ENCODE results near the gene CMSS1. TPM values are rescaled to one million over a fixed set of nuclear protein-coding genes. Genes with fewer than 3 reads are reported as not detected.

Gene CMSS1
- total RNA-seq, 1 experiment from 2014 or later: 70.6 TPM

DNA sequence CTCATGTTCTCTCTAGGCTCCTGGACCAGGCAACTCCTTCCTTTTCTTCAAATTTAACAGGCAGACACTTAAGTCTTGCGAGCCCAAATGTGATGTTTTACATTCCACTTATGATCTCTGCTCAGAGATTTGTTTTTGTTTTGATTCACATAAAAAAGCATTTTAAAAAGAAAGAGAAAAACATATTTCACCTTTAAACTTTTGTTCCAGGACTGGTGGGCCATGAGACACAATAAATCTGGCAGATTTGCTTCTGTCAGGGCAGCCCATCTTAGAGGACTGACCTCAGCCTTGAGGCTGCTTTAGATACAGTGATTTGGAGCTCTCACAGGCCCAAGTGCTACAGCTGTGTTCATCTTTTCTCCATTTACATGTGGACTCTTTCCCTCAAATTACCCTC lies 52.0 kb downstream of the CMSS1 start:
- H3K9me3 Mint-ChIP-seq: no peaks in the 10 kb centered on the region
- H3K4me1 Mint-ChIP-seq: peaks cover 30% of the 10 kb centered on the region
- TF ChIP-seq NR2C2 (CRISPR knock-in tag; IDR thresholded peaks at IDR 0.05) (no peak), ZBTB21 (CRISPR knock-in tag; IDR thresholded peaks at IDR 0.05; ENCODE audit: borderline replicate concordance) (no peak), NR3C1 (CRISPR knock-in tag; conservative IDR thresholded peaks at IDR 0.05; ENCODE audit: low read depth) (no peak), NFYB (CRISPR knock-in tag; conservative IDR thresholded peaks at IDR 0.05; ENCODE audit: low read depth) (no peak), FOXK1 (CRISPR knock-in tag; IDR thresholded peaks at IDR 0.05) (no peak), GTF2I (CRISPR knock-in tag; conservative IDR thresholded peaks at IDR 0.05) (no peak), ZNF423 (CRISPR knock-in tag; IDR thresholded peaks at IDR 0.05) (no peak)
- TF ChIP-seq, protein P1, sequence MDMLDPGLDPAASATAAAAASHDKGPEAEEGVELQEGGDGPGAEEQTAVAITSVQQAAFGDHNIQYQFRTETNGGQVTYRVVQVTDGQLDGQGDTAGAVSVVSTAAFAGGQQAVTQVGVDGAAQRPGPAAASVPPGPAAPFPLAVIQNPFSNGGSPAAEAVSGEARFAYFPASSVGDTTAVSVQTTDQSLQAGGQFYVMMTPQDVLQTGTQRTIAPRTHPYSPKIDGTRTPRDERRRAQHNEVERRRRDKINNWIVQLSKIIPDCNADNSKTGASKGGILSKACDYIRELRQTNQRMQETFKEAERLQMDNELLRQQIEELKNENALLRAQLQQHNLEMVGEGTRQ (CRISPR knock-in tag; IDR thresholded peaks at IDR 0.05): no peak
- TF ChIP-seq, protein P2, sequence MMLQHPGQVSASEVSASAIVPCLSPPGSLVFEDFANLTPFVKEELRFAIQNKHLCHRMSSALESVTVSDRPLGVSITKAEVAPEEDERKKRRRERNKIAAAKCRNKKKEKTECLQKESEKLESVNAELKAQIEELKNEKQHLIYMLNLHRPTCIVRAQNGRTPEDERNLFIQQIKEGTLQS (CRISPR knock-in tag; conservative IDR thresholded peaks at IDR 0.05): no peak
- TF ChIP-seq, protein P3, sequence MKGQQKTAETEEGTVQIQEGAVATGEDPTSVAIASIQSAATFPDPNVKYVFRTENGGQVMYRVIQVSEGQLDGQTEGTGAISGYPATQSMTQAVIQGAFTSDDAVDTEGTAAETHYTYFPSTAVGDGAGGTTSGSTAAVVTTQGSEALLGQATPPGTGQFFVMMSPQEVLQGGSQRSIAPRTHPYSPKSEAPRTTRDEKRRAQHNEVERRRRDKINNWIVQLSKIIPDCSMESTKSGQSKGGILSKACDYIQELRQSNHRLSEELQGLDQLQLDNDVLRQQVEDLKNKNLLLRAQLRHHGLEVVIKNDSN (CRISPR knock-in tag; IDR thresholded peaks at IDR 0.05): no peak
- TF ChIP-seq, protein P4, sequence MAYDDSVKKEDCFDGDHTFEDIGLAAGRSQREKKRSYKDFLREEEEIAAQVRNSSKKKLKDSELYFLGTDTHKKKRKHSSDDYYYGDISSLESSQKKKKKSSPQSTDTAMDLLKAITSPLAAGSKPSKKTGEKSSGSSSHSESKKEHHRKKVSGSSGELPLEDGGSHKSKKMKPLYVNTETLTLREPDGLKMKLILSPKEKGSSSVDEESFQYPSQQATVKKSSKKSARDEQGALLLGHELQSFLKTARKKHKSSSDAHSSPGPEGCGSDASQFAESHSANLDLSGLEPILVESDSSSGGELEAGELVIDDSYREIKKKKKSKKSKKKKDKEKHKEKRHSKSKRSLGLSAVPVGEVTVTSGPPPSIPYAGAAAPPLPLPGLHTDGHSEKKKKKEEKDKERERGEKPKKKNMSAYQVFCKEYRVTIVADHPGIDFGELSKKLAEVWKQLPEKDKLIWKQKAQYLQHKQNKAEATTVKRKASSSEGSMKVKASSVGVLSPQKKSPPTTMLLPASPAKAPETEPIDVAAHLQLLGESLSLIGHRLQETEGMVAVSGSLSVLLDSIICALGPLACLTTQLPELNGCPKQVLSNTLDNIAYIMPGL (CRISPR knock-in tag; IDR thresholded peaks at IDR 0.05): no peak
- TF ChIP-seq, protein P5, sequence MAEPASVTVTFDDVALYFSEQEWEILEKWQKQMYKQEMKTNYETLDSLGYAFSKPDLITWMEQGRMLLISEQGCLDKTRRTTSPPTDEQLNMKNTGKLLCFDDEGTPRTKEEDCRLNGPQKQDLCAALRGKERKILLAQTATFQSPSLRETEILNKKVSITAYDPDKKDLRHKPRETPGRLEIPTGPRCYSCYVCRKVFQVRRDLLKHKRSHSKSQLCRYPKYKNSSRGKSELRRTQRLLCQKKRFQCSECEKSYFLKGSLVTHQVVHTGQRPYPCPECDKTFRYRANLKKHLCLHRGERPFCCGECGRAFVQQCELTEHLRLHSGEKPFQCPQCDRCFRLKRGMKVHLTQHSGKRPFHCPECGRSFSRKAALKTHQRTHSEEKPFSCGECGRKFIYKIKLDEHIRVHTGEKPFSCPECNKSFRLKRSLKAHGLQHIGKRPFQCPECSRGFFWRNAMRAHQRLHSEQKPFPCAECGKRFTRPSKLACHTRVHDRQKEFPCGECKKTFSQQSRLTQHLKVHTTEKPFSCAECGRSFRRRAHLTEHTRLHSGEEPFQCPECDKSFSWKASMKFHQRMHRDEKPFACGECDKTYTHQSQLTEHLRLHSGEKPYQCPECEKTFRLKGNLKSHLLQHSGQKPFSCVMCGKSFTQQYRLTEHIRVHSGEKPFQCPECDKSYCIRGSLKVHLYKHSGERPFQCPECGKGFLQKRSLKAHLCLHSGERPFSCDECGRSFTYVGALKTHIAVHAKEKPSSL (CRISPR knock-in tag; conservative IDR thresholded peaks at IDR 0.05): no peak
- TF ChIP-seq, protein P6, sequence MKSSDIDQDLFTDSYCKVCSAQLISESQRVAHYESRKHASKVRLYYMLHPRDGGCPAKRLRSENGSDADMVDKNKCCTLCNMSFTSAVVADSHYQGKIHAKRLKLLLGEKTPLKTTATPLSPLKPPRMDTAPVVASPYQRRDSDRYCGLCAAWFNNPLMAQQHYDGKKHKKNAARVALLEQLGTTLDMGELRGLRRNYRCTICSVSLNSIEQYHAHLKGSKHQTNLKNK (CRISPR knock-in tag; IDR thresholded peaks at IDR 0.05): no peak
- TF ChIP-seq, protein P7, sequence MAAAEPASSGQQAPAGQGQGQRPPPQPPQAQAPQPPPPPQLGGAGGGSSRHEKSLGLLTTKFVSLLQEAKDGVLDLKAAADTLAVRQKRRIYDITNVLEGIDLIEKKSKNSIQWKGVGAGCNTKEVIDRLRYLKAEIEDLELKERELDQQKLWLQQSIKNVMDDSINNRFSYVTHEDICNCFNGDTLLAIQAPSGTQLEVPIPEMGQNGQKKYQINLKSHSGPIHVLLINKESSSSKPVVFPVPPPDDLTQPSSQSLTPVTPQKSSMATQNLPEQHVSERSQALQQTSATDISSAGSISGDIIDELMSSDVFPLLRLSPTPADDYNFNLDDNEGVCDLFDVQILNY (CRISPR knock-in tag; IDR thresholded peaks at IDR 0.05): no peak
- TF ChIP-seq, protein P8, sequence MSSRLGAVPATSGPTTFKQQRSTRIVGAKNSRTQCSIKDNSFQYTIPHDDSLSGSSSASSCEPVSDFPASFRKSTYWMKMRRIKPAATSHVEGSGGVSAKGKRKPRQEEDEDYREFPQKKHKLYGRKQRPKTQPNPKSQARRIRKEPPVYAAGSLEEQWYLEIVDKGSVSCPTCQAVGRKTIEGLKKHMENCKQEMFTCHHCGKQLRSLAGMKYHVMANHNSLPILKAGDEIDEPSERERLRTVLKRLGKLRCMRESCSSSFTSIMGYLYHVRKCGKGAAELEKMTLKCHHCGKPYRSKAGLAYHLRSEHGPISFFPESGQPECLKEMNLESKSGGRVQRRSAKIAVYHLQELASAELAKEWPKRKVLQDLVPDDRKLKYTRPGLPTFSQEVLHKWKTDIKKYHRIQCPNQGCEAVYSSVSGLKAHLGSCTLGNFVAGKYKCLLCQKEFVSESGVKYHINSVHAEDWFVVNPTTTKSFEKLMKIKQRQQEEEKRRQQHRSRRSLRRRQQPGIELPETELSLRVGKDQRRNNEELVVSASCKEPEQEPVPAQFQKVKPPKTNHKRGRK (CRISPR knock-in tag; IDR thresholded peaks at IDR 0.05; ENCODE audit: borderline replicate concordance): no peak
- no peaks in the 10 kb centered on the region for H3K36me3 Mint-ChIP-seq
- DNase-seq (ENCODE audit: low spot score) (no peak), ATAC-seq (no peak)
- H3K4me3 Mint-ChIP-seq: no peak overlapping the region
- CTCF ChIA-PET: interaction anchor here (1.1 kb wide), 1 partner anchor 38 kb away, joined by 5 read pairs; no protein-coding TSS in a partner anchor
- POLR2A ChIA-PET: no interaction called here
- peaks cover 86% of the 10 kb centered on the region for H3K27me3 Mint-ChIP-seq (ENCODE audit: low read depth)
- no peak overlapping the region for H3K27ac Mint-ChIP-seq

DNA sequence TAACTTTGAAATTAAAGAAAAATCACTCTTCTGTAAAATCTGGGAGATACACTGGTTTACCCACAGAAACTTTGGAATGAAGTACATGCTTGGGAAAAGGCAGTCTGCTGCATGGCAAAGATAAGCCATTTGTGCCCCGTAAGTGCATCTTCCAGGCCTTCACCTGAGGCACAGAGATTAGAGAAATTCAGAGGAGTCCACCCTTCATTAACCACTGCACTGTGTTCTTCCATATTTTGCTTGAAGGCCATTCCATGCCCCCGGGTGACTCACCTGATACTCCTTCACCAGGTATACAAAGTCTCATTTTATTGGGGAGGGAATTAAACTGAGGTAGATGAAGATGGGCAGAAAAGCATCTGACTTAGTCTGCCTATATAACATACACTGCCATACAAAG lies 53.0 kb downstream of the CMSS1 start:
- Mint-ChIP-seq H3K4me3 (no peak overlapping the region), H3K36me3 (no peaks in the 10 kb centered on the region), H3K27ac (no peak overlapping the region), H3K27me3 (ENCODE audit: low read depth) (peaks cover 97% of the 10 kb centered on the region), H3K4me1 (peaks cover 35% of the 10 kb centered on the region), H3K9me3 (no peaks in the 10 kb centered on the region)
- DNase-seq (ENCODE audit: low spot score): no peak
- no peak for ATAC-seq
- ChIA-PET POLR2A (interaction anchor here (0.5 kb wide), 1 partner anchor 220 kb away, joined by 3 read pairs; no protein-coding TSS in a partner anchor), CTCF (interaction anchor here (1.2 to 1.5 kb wide), 2 partner anchors 24 to 383 kb away, joined by 4 read pairs; no protein-coding TSS in a partner anchor)
- no peak for TF ChIP-seq ZNF423 (CRISPR knock-in tag; IDR thresholded peaks at IDR 0.05)
